GM23338 (cell line): Measurements from ENCODE around the gene AGR3. TPM values are rescaled to one million over a fixed set of nuclear protein-coding genes. Genes with fewer than 3 reads are reported as not detected.

Source experiments
- ATAC-seq: fragments of 200-7000 bp; cut with Tn5 transposase; 3 replicates; pipeline ENCODE4 v1.9.1; 2020
- DNase-seq: peaks from one replicate; pipeline ENCODE4 v3.0.0-alpha.2; 2015; ENCODE audit warnings: low spot score
- H2AFZ ChIP-seq: fragments of 200-600 bp; sonication (generic); 2 replicates; pipeline ENCODE4 v1.8.0; 2016; ENCODE audit warnings: antibody characterized with exemption, mild to moderate bottlenecking, moderate library complexity
- H3F3A ChIP-seq: fragments of 200-600 bp; sonication (generic); replicated peaks from 2 replicates; pipeline ENCODE4 v1.8.0; 2017; ENCODE audit warnings: antibody characterized with exemption, mixed run types, low read depth
- H3K27ac ChIP-seq: fragments of 200-600 bp; sonication (generic); 2 replicates; pipeline ENCODE4 v1.6.1; 2016; ENCODE audit warnings: low read depth
- H3K27me3 ChIP-seq: fragments of 200-600 bp; sonication (generic); 2 replicates; pipeline ENCODE4 v1.8.0; 2016; ENCODE audit warnings: mild to moderate bottlenecking, mixed run types, moderate library complexity; ENCODE audit not compliant: insufficient read depth
- H3K36me3 ChIP-seq: fragments of 200-600 bp; sonication (generic); 2 replicates; pipeline ENCODE4 v1.8.0; 2016; ENCODE audit warnings: mild to moderate bottlenecking; ENCODE audit not compliant: insufficient read depth
- H3K4me1 ChIP-seq: fragments of 200-600 bp; sonication (generic); 2 replicates; pipeline ENCODE4 v1.8.0; 2016; ENCODE audit warnings: mild to moderate bottlenecking, moderate library complexity; ENCODE audit not compliant: insufficient read depth
- H3K4me2 ChIP-seq: fragments of 200-600 bp; sonication (generic); 2 replicates; pipeline ENCODE4 v1.7.1; 2017; ENCODE audit warnings: mixed run types
- H3K4me3 ChIP-seq: fragments of 200-600 bp; sonication (generic); 2 replicates; pipeline ENCODE4 v1.6.1; 2016; ENCODE audit warnings: mixed run types
- H3K79me2 ChIP-seq: fragments of 200-600 bp; sonication (generic); replicated peaks from 2 replicates; pipeline ENCODE4 v1.8.0; 2017; ENCODE audit warnings: mild to moderate bottlenecking; ENCODE audit not compliant: insufficient read depth
- H3K9me2 ChIP-seq: fragments of 200-600 bp; sonication (generic); 2 replicates; pipeline ENCODE4 v1.8.0; 2017; ENCODE audit not compliant: insufficient read depth
- H4K20me1 ChIP-seq: fragments of 200-600 bp; sonication (generic); replicated peaks from 2 replicates; pipeline ENCODE4 v1.8.0; 2017; ENCODE audit warnings: mild to moderate bottlenecking; ENCODE audit not compliant: insufficient read depth
- H3K27ac Mint-ChIP-seq: 2 replicates; pipeline ENCODE4 v1.8.0; 2020; ENCODE audit warnings: inconsistent platforms, mild to moderate bottlenecking, moderate library complexity, mixed read lengths
- H3K27me3 Mint-ChIP-seq: 3 replicates; pipeline ENCODE4 v1.8.0; 2022; ENCODE audit warnings: low read depth, mild to moderate bottlenecking, moderate library complexity, mixed read lengths, inconsistent platforms; ENCODE audit not compliant: insufficient read depth, poor library complexity
- H3K36me3 Mint-ChIP-seq: 3 replicates; pipeline ENCODE4 v1.8.0; 2021; ENCODE audit warnings: low read depth, mild to moderate bottlenecking, inconsistent platforms, moderate library complexity, mixed read lengths
- H3K4me1 Mint-ChIP-seq: 3 replicates; pipeline ENCODE4 v1.8.0; 2020; ENCODE audit warnings: mild to moderate bottlenecking, inconsistent platforms, mixed read lengths
- H3K4me3 Mint-ChIP-seq: 3 replicates; pipeline ENCODE4 v1.8.0; 2021; ENCODE audit warnings: moderate library complexity, mild to moderate bottlenecking, inconsistent platforms, mixed read lengths
- H3K9me3 Mint-ChIP-seq: 3 replicates; pipeline ENCODE4 v1.8.0; 2020; ENCODE audit warnings: moderate library complexity, mild to moderate bottlenecking, inconsistent platforms, mixed read lengths
- CTCF ChIP-seq, 2 experiments: fragments of 200-600 bp in 1 of 2; sonication (generic) in 1 of 2; conservative IDR thresholded peaks; 2 replicates each; pipeline versions ENCODE4 v1.5.1 to v1.6.1; 2016 to 2017; ENCODE audit warnings: antibody characterized with exemption in 2 of 2, low read depth in 2 of 2, mild to moderate bottlenecking in 2 of 2, moderate library complexity in 1 of 2
- ETS1 ChIP-seq: IDR thresholded peaks from 2 replicates; pipeline ENCODE4 v1.6.1; 2016; ENCODE audit warnings: antibody characterized with exemption
- EZH2 ChIP-seq: fragments of 200-600 bp; sonication (generic); IDR thresholded peaks from one replicate; pipeline ENCODE4 v1.8.0; 2017; ENCODE audit warnings: antibody characterized with exemption, mild to moderate bottlenecking, low read depth; ENCODE audit not compliant: unreplicated experiment
- JUNB ChIP-seq: IDR thresholded peaks from one replicate; pipeline ENCODE4 v1.6.1; 2016; ENCODE audit warnings: antibody characterized with exemption; ENCODE audit not compliant: unreplicated experiment
- ZNF114 ChIP-seq: fragments of 250-450 bp; sonication (Bioruptor Pico); IDR thresholded peaks from 2 replicates; pipeline ENCODE4 v1.5.0; 2020; ENCODE audit warnings: mild to moderate bottlenecking, moderate library complexity
- ZNF331 ChIP-seq: fragments of 250-450 bp; sonication (Bioruptor Pico); IDR thresholded peaks from 2 replicates; pipeline ENCODE4 v1.5.0; 2020; ENCODE audit warnings: low read depth, mild to moderate bottlenecking, moderate library complexity
- ZNF462 ChIP-seq: fragments of 250-450 bp; sonication (Bioruptor Pico); IDR thresholded peaks from 2 replicates; pipeline ENCODE4 v1.5.0; 2020; ENCODE audit warnings: mild to moderate bottlenecking, moderate library complexity
- polyA plus RNA-seq: library from polyadenylated mRNA; unstranded; fragments of >200 nt; fragmentation: Nextera tagmentation; extraction: Ambion mirVana; gene quantifications from 2 replicates; pipeline ENCODE4 v1.2.1, GENCODE V29; 2016
- total RNA-seq: library from RNA; depleted of rRNA; stranded (reverse); fragments of >200 nt; shearing (Covaris generic); gene quantifications from 2 replicates; pipeline ENCODE4 v1.2.3, GENCODE V29; 2014

The AGR3 gene
- total and polyA plus RNA-seq, 2 experiments from 2014 or later, result not detected

- TF ChIP-seq ZNF462 (no peak), ZNF114 (CRISPR knock-in tag) (no peak)
Measured at GRCh38 chr7:16912540-16912939, 30.8 kb upstream of the AGR3 start (continued).

- Histone ChIP-seq H3K36me3 (no peaks in the 10 kb centered on the region), H3K4me3 (no peak overlapping the region), H4K20me1 (no peaks in the 10 kb centered on the region), H3K79me2 (no peaks in the 10 kb centered on the region), H3K27ac (no peak overlapping the region), H3F3A (no peaks in the 10 kb centered on the region), H3K9me2 (no peaks in the 10 kb centered on the region; the same call in 1 of the 2 replicates), H3K4me1 (peaks cover 16% of the 10 kb centered on the region), H2AFZ (no peak overlapping the region), H3K27me3 (no peaks in the 10 kb centered on the region), H3K4me2 (no peak overlapping the region)
- Mint-ChIP-seq H3K4me3 (no peak overlapping the region), H3K27ac (no peak overlapping the region), H3K27me3 (peaks cover 1% of the 10 kb centered on the region), H3K9me3 (no peaks in the 10 kb centered on the region), H3K36me3 (no peaks in the 10 kb centered on the region), H3K4me1 (peaks cover 20% of the 10 kb centered on the region; the same call in 2 of the 3 replicates)
- DNase-seq (no peak), ATAC-seq (no peak)
- TF ChIP-seq CTCF (conservative IDR thresholded peaks at IDR 0.05; ENCODE audit: low read depth in 2 of 2), result no peak
- TF ChIP-seq EZH2, result no peak
- no peak for TF ChIP-seq ZNF331
- no peak for TF ChIP-seq ZNF114 (CRISPR knock-in tag)
- no peak for TF ChIP-seq ETS1
- TF ChIP-seq JUNB, result no peak
Measured at GRCh38 chr7:16908561-16908960, 26.8 kb upstream of the AGR3 start.
